ENCODE data around the gene GALNT10.

The GALNT10 gene

DNA sequence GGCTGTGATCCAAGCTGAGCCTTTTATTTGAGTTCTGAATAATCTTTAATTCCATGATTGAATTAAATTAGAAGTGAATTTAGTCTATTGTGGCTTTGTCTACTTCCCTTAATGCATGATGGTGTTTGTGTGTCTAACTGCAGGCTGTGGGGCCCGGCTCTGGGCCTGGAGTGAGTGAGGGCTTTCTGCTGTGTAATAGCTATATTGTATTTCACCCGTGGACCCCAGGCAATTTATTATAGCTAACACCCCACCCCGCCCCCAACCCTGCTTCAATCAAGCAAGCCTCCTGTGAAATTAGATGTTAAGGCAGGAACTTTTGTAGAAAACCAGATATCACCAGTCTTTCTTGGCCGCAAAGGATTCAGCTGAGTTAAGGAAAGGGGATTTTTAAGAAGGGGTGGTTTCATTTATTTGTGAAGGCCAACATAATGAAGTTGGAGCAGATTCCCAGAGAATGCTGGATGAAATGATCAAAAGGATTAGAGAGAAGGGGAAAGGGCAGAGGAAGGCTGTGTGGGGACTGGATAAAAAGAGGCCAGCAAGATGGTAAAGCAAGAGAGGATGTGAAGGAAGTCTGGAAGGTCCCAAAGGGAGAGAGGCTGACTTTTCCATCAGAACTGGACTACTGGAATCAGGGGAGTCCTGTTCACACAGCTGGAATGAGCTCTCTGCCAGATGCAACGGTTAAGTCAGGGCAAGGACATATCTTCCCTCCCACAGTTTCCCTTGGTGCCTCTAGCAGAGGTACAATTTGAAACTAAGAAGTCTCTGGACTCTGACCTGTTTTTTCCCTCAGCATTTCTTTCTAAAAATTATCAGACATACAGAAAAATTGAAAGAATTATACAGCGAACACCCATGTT lies 129.9 kb downstream of the GALNT10 start:
- no peak for FAIRE-seq
- DNase-seq (ENCODE audit: low spot score) = no peak

- FAIRE-seq (no peak), DNase-seq (ENCODE audit: low spot score) (no peak)
These were observed 131.0 kb downstream of the GALNT10 start for GRCh38 chr5:154321546-154321945.

DNA sequence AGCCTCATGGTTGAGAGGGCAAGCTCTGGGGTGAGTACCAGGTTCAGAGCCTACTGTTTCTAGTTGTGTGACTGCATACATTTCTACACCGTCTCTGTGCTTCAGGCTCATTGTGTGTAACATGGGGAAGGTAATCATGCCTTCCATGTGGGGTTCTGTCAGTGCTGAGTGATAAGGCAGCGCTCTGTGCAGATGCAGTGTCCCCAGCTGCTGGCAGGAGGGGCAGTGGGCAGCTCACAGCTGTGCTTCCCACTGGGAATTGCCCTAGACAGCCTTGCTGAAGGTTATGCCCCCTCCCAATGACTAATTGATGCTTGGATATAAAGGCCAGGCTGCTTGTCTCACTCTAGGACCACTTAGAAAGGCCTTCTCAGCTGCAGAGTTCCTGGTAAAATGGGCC lies 133.5 kb downstream of the GALNT10 start:
- no peak for FAIRE-seq
- no peak for DNase-seq (ENCODE audit: low spot score)

- FAIRE-seq = no peak
These were observed 135.0 kb downstream of the GALNT10 start for GRCh38 chr5:154325566-154325965.

GRCh38 chr5:154329062-154329461 lies 138.5 kb downstream of the GALNT10 start:
- no peak for FAIRE-seq
- DNase-seq (ENCODE audit: low spot score) = no peak

More at GRCh38 chr5:154325566-154325965, 135.0 kb downstream of the GALNT10 start:
- DNase-seq (ENCODE audit: low spot score) = no peak

GRCh38 chr5:154329519-154330040 lies 139.0 kb downstream of the GALNT10 start:
- DNase-seq (ENCODE audit: low spot score) = no peak
- FAIRE-seq = no peak

- DNase-seq (ENCODE audit: low spot score) (no peak), FAIRE-seq (no peak)
These were observed 139.6 kb downstream of the GALNT10 start for GRCh38 chr5:154330097-154330667.

DNA sequence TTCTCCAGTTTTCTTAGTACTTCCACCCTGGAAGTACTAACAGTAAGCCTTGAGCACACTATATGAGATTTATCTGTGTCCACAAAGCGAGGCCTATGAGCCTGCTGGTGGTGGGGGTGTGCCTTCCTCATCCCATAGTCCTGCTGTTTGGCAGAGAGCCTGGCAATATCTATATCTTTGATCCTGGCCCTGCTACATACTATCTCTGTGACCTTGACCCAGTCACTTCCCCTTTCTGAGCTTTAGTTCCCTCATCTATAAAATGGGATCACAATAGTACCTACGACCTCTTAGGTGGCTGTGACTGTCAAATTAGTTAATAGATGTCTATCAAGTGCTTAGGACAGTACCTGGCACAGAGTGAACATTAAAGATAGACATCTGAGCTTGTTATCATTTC lies 140.7 kb downstream of the GALNT10 start:
- FAIRE-seq (no peak), DNase-seq (ENCODE audit: low spot score) (no peak)

DNA sequence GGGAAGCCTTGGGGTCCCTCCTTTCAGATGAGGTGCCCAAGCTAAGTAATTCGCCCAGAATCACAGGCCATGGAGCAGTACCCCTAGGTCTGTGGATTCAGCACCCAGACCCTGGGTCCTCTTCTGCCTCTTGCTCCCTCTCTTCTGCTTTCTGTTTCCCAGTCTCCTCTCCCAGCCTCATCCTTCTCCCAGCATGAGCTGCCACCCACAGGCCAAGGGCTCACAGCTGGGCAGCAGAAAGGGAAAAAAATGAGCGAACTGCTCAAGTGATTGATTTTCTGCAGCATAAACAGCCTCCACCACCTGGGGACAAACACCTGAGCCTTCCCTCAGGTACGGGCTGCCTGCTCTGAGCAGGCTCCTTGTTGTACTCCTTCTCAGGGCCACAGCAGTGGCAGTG lies 141.4 kb downstream of the GALNT10 start:
- DNase-seq (ENCODE audit: low spot score) = no peak
- FAIRE-seq = no peak

DNA sequence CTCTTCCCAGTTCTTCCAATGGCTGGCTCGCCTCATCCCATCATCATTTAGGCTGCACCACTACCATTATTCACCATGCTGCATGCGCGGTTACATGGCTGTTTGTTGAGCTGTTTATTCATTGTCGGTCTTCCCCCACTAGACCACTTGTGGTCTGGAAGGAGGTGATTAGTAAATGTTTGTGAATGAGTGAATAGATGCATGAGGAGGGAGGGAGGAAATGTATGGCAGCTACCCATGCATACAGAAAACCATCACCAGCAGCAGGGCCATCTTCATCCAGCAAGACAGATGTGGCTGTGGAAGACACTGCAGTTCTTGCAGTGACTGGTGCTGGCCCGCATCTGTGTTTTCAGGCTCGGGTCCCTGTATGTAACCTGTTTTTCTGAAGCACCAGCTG lies 141.9 kb downstream of the GALNT10 start:
- FAIRE-seq = no peak
- no peak for DNase-seq (ENCODE audit: low spot score)

DNA sequence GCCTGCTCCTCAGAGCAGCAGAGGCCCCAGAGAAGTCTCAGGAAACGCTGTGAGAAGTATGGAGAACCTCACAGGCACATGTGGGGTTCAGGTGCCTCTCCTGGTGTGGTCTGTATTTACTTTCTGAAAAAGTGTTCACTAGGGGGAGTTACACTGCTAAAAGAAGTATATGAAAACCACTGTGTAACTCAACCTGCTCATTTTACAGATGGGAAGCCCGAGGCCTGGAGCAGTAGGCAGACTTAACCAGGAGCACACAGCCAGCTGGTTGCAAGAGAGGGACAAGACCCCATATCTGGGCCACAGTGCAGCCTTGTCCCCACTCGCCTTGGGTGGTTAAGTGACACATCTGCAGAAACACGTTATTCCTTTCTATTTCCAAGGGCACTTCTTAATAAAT lies 142.5 kb downstream of the GALNT10 start:
- DNase-seq (ENCODE audit: low spot score) (no peak), FAIRE-seq (no peak)

DNA sequence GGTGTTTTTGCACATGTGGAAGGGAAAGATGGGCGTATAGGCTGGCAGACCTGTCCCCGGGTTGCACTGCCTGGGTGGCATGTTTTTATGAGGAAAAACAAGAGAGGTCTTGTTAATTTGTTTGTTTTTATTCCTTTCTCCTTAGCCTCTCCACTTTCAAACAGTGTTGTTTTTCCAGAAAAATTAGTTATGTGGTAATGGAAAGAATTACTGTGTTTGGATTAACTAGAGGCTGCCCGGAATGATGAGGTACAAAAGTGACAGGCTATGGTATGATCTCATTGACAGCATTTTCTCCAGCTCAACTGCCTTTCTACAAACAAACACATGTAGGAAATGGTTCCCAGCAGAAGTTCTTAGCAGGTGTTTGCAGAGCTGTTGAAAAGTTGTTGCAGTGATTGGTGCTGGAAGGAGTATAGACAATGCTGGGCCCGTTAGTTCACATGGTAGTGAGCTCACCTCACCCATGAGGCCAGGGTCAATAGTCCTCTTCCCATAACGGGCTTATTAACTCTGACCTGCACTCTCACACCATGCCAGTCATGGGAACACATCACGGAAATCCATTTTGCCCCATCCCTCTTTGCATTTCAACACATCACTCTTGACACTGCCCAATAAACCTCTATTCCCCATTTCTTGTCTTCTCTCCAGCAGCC lies 144.0 kb downstream of the GALNT10 start:
- FAIRE-seq = no peak
- DNase-seq (ENCODE audit: low spot score) = no peak

DNA sequence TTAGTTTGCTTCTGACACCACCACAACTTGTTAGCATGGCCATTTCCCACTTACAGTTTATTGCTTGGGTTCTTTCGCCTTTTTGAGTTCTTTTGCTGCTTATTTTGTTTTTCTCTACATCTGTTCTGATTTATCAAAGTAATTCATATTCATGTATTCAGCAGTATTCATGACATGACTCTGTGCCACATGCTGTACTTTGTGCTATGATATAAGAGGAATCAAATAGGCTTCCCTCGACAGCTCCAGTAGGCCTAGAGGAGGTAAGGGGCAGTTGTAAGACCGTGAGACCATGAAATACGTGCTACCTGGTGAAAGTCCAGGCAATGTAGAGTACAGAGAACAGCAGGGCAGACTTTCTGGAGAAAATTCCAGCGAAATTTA lies 144.5 kb downstream of the GALNT10 start:
- DNase-seq (ENCODE audit: low spot score) = no peak
- no peak for FAIRE-seq

DNA sequence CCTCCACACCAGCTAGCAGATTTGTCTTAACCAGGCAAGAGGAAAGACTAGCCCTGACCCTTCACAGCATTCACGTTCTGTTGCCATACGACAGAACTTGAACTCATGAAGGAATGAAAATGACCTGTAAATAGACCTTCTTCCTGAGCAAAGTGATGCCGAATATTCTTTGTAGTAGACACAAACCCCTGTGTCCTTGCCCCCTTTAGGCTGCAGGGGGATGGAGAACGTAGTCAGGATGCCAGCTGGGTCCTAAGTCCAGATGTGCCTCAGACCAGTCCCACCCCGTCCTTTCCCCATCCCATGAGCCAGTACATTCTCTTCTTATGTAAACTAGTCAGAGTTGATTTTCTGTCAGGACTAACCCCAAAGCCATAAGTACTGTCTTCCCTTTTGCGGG lies 151.1 kb downstream of the GALNT10 start:
- FAIRE-seq = no peak
- DNase-seq (ENCODE audit: low spot score) = no peak

DNA sequence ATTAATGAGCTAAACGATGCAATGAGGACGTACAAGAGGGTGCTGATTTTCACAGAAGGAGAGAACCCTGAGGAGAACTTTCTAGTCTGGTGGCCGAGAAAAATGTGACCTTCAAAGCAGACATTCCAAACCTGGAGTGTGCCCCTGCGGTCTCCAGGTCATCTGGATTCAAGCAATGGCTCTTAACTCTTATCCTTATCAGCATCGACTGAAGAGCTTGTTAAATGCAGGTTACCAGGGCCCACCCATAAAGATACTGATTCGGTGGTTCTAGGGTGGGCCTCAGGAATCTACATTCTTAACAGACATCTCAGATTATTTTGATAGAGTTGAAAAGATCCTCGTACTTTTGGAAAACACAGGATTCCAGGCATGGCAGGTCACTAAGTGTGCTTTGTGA lies 151.7 kb downstream of the GALNT10 start:
- FAIRE-seq = no peak
- DNase-seq (ENCODE audit: low spot score) = no peak

DNA sequence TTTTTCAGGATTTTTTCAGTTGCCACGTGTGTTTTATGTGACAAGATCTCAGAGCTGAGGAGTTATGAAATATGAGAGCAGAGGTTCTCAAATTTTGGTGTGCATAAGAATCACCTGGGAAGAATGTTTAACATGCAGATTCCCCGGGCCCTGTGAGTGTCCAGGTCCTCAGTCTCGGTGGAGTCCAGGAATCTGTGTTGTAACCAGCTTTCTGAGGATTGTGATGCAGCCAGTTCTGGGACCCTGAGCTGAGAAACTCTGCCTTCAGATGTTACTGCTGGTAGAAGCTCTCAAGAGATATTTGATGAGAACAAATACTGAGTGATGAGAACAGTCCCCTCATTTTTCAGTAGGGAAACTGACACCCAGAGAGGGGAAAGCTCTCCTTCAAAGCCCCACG lies 152.4 kb downstream of the GALNT10 start:
- no peak for FAIRE-seq
- no peak for DNase-seq (ENCODE audit: low spot score)

DNA sequence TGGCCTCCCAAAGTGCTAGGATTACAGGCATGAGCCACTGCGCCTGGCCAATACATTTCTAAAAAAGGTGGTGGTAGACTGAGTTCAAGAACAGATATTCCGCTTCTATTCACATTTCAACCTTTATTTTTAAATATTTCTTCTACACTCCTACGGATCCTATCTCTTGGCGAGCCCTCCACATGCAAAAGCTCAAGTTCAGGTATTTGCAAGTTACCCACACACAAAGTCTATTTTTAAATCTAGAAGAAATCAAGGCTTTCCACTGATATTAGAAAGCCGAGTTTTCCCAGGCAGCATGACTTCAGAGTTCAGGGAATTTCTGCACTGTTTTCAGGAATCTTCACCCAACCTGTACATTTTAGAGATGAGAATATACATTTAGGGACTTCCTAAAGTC lies 153.9 kb downstream of the GALNT10 start:
- no peak for DNase-seq (ENCODE audit: low spot score)
- FAIRE-seq = no peak

DNA sequence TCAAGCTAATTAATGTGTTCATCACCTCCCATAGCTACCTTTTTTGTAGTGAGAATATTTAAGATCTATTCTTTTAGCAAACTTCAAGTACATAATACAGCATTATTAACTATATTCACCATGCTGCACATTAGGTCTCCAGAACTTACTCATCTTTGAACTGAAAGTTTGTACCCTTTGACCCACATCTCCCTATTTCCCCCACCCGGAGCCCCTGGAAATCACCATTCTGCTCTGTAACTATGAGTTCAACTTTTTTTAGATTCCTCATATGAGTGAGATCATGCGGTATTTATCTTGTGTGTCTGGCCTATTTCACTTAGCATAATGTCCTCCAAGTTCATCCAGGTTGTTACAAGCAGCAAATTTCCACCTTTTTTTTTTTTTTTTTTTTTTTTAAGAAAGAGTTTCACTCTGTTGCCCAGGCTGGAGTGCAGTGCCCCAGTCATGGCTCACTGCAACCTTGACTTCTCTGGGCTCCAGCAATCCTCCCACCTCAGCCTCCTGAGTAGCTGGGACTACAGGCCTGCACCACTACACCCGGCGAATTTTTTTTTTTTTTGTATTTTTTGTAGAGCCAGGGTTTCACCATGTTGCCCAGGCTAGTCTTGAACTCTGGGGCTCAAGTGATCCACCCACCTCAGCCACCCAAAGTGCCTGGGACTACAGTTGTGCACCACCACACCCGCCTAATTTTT lies 154.9 kb downstream of the GALNT10 start:
- FAIRE-seq (no peak), DNase-seq (ENCODE audit: low spot score) (no peak)

DNA sequence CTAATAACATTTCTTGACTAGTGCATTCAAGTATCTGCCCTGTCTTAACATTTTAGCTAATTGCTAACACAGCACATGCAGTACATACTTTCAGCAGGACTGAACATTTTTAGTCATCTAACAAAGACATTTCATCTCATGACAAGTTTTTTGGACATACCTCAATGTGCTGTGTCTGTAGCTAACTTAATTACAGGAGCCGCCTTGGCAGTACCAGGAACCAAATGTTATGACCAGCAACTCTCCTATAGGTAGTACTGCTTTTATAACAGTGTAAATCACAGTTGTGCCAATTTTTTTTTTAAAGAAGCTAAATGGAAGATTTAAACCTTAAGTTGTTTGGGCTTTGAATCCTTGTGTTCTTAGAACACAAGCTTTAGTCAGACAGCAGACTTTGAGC lies 155.9 kb downstream of the GALNT10 start:
- DNase-seq (ENCODE audit: low spot score) = no peak
- no peak for FAIRE-seq

GRCh38 chr5:154349626-154350264 lies 159.2 kb downstream of the GALNT10 start:
- FAIRE-seq (no peak), DNase-seq (ENCODE audit: low spot score) (no peak)

DNA sequence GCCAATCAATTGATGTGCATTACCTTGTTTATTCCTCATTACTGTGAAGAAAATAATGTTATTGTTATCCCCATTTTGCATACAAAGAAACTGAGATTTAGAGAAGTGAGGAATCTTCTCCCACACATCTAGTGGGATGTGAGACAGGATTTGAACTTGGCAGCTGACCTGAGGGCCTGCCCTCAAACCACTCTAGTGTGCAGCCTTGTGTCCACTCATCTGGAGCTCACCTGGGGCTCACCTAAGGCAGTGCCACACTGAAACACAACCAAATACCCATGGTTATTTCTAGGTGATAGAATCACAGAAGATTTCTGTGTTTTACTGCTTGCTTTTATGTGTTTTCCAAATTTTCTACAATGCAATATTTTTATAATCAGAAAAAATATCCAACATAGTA lies 160.6 kb downstream of the GALNT10 start:
- DNase-seq (ENCODE audit: low spot score) (no peak), FAIRE-seq (no peak)

Data from RCC 7860 (cell line).